Transverse colon (tissue), 4 donors: Measurements from ENCODE around the gene ZBTB45. TPM values are rescaled to one million over a fixed set of nuclear protein-coding genes. Genes with fewer than 3 reads are reported as not detected.

Experiments
- DNase-seq: peaks from one replicate; pipeline ENCODE4 v3.0.0-alpha.2; 2019
- H3K27ac ChIP-seq, 4 donors: fragments of 200-600 bp; sonication (generic); 2 replicates each; pipeline ENCODE4 v1.5.1; 2016 to 2018; ENCODE audit warnings: inconsistent platforms in 4 of 4
- H3K27me3 ChIP-seq: fragments of 200-600 bp; sonication (generic); 2 replicates; pipeline ENCODE4 v1.5.1; 2017; ENCODE audit warnings: inconsistent platforms
- H3K36me3 ChIP-seq, 4 donors: fragments of 200-600 bp; sonication (generic); 2 replicates each; pipeline ENCODE4 v1.5.1; 2017 to 2019; ENCODE audit warnings: inconsistent platforms in 4 of 4
- H3K4me1 ChIP-seq, 4 donors: fragments of 200-600 bp; sonication (generic); 2 replicates each; pipeline ENCODE4 v1.5.1; 2017 to 2020; ENCODE audit warnings: inconsistent platforms in 4 of 4
- H3K4me3 ChIP-seq, 4 donors: fragments of 200-600 bp; sonication (generic); 1 replicate in 1 of 4; 2 replicates in 3 of 4; pipeline versions ENCODE4 v1.5.1 to v1.6.1; 2017 to 2019; ENCODE audit warnings: inconsistent platforms in 4 of 4
- H3K9me3 ChIP-seq, 2 donors: fragments of 200-600 bp; sonication (generic); 2 replicates each; pipeline ENCODE4 v1.5.1; 2017 to 2019; ENCODE audit warnings: inconsistent platforms in 2 of 2
- EP300 ChIP-seq: sonication (generic); formaldehyde crosslinking; IDR thresholded peaks from one replicate; pipeline ENCODE4 v1.6.1; 2017; ENCODE audit warnings: antibody characterized with exemption, low read depth
- POLR2A ChIP-seq: fragments of 450-650 bp; IDR thresholded peaks from one replicate; pipeline ENCODE4 v1.6.1; 2016; ENCODE audit warnings: antibody characterized with exemption, mild to moderate bottlenecking, moderate library complexity
- POLR2AphosphoS5 ChIP-seq, 3 donors: sonication (generic); formaldehyde crosslinking; IDR thresholded peaks; one replicate each; pipeline ENCODE4 v1.6.1; 2016; ENCODE audit warnings: antibody characterized with exemption in 3 of 3
- WGBS, 2 donors: methylation state at CpG; one replicate each; pipeline ENCODE4 v1.1.5; 2018; ENCODE audit warnings: low coverage in 1 of 2; 5-methylcytosine and 5-hydroxymethylcytosine counted together
- in situ Hi-C, 4 donors: fragments of 200-750 bp; cut with MboI; loops; one replicate each; pipeline versions ENCODE4 v1.15.0 to v1.15.1; 2017; ENCODE audit warnings: low sequenced_read_pairs in 3 of 4, low pct_ligation_motif_present in 1 of 4, low pct_unique_long_range_greater_than_20kb in 1 of 4
- intact Hi-C: fragments of 100-400 bp; cut with DNase I; formaldehyde crosslinking; loops from one replicate; pipeline ENCODE4 v1.15.1; 2023; ENCODE audit warnings: low total_unique reads
- total RNA-seq, 4 donors: library from RNA; depleted of rRNA; stranded (reverse); fragments of >200 nt; gene quantifications; one replicate each; pipeline ENCODE4 v1.1.0, GENCODE V29; 2016
- TF ChIP-seq, protein P1 (sequence below), 5 experiments: fragments of 200-600 bp in 3 of 5; fragments of 450-650 bp in 2 of 5; sonication (generic) in 3 of 5; IDR thresholded peaks; 1 replicate in 2 of 5; 2 replicates in 3 of 5; pipeline ENCODE4 v1.5.1; 2016 to 2017; ENCODE audit warnings: antibody characterized with exemption in 5 of 5, inconsistent platforms in 3 of 5, mild to moderate bottlenecking in 2 of 5, moderate library complexity in 1 of 5

The ZBTB45 gene
- total RNA-seq, 4 donors from 2014 or later = 12.8 to 24.7 (median 18.1) TPM

DNA sequence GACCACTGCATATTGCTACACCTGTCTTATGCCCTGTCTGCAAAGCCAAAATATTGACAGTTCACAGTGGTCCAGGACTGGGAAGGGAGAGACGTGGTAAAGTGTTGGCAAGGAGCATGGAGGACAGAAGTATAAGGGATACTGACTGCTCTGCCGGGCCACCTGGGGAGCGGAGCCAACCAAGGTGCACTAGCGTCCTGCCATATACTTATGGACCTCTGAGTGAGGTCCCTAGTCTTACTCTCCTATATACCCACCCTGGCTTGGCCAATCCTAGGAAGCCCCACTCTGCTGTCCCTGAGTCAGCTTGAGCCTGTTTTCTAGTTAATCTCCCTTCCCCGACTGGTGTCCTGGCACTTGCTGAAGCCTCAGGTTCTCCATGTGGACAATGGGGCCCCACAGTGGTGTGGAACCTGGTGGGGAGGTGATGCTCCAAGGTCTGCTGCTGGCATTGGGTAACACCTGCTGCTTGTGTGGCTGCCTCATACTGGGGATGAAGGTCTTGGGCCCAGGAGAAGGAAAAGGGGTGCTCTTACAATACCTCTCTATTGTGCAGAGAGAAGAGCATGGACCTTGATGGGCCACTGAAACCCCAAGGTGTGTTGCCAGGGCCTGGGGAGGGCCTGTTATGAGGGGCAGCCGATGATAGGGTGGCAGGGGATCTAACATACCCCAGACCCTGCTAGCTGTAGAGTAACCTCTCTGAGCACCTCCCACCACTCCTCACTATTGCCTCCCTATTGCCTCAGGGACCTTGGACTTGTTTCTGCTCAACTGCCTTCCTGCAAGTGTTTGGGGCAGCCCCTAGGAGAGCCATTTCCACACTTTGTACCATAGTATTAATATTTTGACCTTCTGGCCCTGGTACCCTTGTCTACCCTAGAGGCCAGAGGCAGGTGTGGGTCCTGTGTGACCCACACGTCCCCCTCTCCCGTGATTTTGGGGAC, 17.5 kb upstream of the ZBTB45 start:
- no peak overlapping the region for H3K4me3 ChIP-seq
- H3K9me3 ChIP-seq = no peaks in the 10 kb centered on the region
- H3K4me1 ChIP-seq = peaks cover 0 to 9% (median 8%) of the 10 kb centered on the region in 4 donors
- 87 to 93% methylated on average over 4 to 8 of the region's 8 CpGs for WGBS, 2 donors
- no peak for TF ChIP-seq POLR2AphosphoS5 (IDR thresholded peaks at IDR 0.05)
- no peak for TF ChIP-seq POLR2A
- TF ChIP-seq, protein P1, sequence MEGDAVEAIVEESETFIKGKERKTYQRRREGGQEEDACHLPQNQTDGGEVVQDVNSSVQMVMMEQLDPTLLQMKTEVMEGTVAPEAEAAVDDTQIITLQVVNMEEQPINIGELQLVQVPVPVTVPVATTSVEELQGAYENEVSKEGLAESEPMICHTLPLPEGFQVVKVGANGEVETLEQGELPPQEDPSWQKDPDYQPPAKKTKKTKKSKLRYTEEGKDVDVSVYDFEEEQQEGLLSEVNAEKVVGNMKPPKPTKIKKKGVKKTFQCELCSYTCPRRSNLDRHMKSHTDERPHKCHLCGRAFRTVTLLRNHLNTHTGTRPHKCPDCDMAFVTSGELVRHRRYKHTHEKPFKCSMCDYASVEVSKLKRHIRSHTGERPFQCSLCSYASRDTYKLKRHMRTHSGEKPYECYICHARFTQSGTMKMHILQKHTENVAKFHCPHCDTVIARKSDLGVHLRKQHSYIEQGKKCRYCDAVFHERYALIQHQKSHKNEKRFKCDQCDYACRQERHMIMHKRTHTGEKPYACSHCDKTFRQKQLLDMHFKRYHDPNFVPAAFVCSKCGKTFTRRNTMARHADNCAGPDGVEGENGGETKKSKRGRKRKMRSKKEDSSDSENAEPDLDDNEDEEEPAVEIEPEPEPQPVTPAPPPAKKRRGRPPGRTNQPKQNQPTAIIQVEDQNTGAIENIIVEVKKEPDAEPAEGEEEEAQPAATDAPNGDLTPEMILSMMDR (IDR thresholded peaks at IDR 0.05) = no peak
- TF ChIP-seq EP300 = no peak
- H3K27me3 ChIP-seq = peaks cover 14% of the 10 kb centered on the region
- H3K36me3 ChIP-seq = no peaks in the 10 kb centered on the region
- intact Hi-C loops (no loop called here), in situ Hi-C loops (no loop called here)
- no peak overlapping the region for H3K27ac ChIP-seq
- no peak for DNase-seq

DNA sequence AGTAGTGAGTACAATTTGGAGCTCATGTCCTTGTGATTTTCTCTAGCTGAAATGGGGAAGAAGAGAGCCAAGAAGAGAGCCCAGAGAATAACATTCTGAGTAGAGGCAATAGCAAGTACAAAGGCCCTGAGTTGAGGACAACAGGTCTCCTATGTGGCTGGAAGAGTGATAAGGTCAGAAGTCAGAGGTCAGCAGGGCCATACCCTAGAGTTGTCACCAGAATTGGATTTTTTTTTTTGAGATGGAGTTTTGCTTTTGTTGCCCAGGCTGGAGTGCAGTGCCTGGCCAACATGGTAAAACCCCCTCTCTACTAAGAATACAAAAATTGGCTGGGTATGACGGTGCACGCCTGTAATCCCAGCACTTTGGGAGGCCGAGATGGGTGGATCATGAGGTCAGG, 16.2 kb upstream of the ZBTB45 start:
- 96% methylated on average over 3 of the region's 3 CpGs; no CpG with 5 or more reads in 1 of the 2 donors for WGBS, 2 donors

DNA sequence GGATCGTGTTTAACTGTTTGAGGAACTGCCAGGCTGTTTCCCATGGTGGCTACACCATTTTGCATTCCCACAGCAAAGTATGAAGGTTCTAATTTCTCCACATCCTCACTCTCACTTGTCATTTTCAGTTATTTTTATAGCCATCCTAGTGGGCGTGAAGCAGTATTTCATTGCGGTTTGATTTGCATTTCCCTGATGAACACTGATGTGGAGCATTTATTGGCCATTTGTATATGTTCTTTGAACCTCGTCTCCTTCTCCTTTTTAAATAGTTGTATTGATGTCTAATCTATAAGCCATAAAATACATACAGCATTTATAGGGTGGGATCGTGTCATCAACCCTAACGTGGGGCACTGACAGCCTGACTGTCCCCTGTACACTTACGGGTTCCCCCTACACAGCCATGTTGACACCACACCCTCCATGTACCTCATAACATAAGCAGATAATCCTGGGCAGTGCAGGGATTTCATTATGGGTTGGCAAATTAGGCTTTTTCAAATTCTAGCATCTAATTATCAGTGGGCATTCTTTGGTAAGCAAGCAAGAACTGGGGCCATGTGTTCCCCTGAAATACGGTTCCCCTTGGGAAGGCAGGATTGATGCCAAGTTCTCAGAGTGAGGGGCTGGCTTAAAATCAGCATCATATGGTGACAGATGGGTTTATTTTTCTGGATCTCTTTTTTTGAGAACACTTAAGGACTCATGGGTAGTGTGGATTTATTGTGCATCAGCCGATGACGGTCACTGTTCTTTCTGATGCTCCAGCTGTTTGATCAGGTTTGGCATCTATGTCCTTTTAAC, 11.6 kb upstream of the ZBTB45 start:
- H3K4me3 ChIP-seq = no peak overlapping the region
- TF ChIP-seq, protein P1 (IDR thresholded peaks at IDR 0.05) = no peak
- TF ChIP-seq POLR2AphosphoS5 (IDR thresholded peaks at IDR 0.05) (no peak), POLR2A (no peak), EP300 (no peak)
- WGBS, 2 donors = 45 to 49% methylated on average over 10 of the region's 10 CpGs
- intact Hi-C loops (no loop called here), in situ Hi-C loops (no loop called here)
- H3K27ac ChIP-seq = no peak overlapping the region
- no peaks in the 10 kb centered on the region for H3K27me3 ChIP-seq
- no peak for DNase-seq
- no peaks in the 10 kb centered on the region for H3K36me3 ChIP-seq
- no peaks in the 10 kb centered on the region for H3K4me1 ChIP-seq
- H3K9me3 ChIP-seq = no peaks in the 10 kb centered on the region

More for the DNA sequence above, 16.2 kb upstream of the ZBTB45 start:
- Histone ChIP-seq H3K27me3 (peaks cover 14% of the 10 kb centered on the region), H3K9me3 (no peaks in the 10 kb centered on the region), H3K36me3 (no peaks in the 10 kb centered on the region), H3K4me1 (peaks cover 0 to 9% (median 8%) of the 10 kb centered on the region in 4 donors), H3K4me3 (no peak overlapping the region), H3K27ac (no peak overlapping the region)
- DNase-seq = no peak
- TF ChIP-seq, protein P1 (IDR thresholded peaks at IDR 0.05) = no peak
- TF ChIP-seq EP300 = no peak
- in situ Hi-C loops (no loop called here), intact Hi-C loops (no loop called here)

DNA sequence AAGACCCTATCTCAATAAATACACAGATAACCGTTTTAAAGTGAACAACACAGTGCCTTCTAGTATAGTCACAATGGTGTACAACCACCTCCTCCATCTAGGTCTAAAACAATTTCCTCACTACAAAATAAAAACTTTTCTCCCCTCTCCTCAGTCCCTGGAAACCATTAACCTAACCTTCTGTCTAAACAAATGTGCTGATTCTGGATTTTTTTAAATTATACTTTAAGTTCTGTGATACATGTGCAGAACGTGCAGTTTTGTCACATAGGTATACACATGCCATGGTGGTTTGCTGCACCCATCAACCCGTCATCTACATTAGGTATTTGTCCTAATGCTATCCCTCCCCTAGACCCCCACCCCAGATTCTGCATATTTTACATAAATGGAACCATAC, 9.8 kb upstream of the ZBTB45 start:
- Histone ChIP-seq H3K9me3 (no peaks in the 10 kb centered on the region), H3K4me3 (no peak overlapping the region), H3K36me3 (no peaks in the 10 kb centered on the region), H3K4me1 (no peaks in the 10 kb centered on the region), H3K27ac (no peak overlapping the region), H3K27me3 (no peaks in the 10 kb centered on the region)
- TF ChIP-seq POLR2A = no peak
- intact Hi-C loops (no loop called here), in situ Hi-C loops (no loop called here)
- WGBS, 2 donors = 68 to 73% methylated on average over 3 of the region's 3 CpGs
- no peak for DNase-seq
